Activated T-cell treated with anti-CD3 and anti-CD28 coated beads for 1 hour (primary cell): ENCODE measurements around the gene ISL1.

Experiments
- DNase-seq: peaks from one replicate; pipeline ENCODE4 v3.0.0-alpha.2; 2020; ENCODE audit warnings: low read depth

Gene ISL1

DNA sequence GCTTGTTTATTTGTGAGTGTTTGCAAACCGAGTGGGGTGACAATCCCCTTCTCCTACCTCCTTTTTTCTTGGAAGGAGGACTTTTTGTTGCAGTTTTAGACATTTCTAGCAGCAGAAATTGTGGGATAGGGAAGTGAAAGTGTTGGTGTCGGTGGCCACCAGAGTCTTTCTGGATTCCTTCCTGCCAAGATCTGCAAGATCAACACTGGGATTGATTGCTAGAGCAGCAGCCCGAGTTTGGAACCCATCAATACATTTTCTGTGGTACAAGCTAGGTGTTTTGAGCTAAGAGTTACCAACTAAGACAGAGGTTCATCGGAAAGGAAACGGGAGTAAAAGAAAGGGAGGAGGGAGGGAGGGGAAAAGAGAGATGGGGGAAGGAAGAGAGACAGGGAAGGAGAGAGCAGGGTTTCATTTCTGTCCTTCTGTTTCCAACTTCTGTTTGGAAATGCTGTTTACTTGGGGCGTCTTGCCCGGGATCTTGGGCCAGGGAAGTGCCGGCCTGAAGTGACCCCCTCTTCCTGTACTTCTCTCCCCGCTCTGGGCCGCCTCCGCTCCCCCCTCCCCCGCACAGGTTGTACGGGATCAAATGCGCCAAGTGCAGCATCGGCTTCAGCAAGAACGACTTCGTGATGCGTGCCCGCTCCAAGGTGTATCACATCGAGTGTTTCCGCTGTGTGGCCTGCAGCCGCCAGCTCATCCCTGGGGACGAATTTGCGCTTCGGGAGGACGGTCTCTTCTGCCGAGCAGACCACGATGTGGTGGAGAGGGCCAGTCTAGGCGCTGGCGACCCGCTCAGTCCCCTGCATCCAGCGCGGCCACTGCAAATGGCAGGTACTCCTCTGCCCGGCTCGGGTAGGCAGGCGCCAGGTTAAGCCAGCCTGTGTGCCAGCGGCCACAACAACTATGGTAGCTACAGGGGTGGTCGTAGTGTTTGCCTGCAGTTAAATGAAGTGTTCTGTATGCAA lies 4.0 kb downstream of the ISL1 start:
- no peak for DNase-seq

DNA sequence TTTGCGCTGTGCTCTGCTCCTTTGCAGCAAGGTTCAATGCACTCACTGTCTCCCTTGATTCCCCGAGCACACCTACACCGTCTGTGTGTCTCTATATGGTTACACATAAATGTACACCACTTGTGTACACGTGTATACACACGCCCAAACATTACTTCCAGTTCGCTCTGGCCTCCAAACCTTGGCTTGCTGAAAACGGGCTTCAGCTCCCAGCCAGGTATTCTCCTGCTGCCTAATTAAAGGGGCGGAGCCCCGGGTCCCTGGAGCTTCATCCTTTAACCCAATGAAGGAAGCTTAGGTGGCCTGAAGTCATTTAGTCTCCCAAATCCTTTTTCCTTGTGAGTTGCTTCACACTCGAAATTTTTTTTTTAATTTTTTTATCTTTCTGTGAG lies 4.6 kb downstream of the ISL1 start:
- DNase-seq = no peak

DNA sequence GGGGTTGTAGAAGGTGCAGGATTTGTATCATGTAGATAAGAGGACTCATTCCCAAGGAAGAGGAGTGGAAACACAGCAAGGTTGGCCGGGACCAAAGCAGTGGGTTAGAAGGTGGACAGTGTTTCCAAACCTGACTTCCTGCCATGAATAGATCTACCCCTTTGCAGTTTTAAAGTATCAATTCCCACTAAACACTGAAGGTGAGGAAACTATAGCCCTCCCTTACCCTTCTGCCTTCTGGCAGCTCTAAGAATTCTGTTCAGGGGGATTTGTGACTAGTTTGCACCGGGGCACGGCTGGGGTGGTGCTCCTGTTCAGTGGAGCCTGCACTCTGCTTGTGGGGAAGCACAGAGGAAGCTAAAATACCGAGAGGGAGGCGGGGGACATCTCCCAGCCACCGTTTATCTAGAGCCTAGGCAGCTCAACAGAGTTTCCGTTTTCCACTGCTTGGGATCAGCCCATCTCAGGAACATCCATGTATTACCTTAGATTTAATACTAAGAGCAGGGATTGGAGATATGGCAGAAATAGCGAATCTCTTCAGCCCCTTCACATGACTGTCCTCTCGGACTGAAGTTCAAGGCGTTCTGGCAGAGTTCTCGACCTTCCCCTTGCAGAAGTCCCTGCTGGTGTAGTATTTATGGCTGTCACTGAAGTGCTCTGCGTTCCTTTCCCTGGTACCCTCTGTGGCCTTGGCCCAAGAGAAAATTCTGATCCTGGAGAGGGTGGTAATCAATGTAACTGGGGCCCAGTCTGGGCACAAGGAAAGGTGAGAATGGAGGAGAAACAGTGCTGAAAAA lies 5.4 kb downstream of the ISL1 start:
- DNase-seq = no peak

DNA sequence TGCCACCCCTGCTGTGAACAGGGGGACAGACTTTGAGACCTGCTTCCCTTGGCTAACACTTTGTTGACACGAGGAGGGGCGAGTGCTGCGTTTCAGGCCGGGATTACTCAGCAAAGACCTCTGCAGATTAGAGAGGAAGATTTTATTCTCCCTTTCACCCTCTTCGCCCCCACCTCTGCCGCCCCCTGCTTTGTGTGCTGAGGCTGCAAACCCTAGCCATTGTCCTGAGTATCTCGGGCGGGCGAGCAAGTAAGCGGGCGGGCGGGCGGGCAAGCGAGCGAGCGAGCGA lies 6.0 kb downstream of the ISL1 start:
- DNase-seq = no peak

DNA sequence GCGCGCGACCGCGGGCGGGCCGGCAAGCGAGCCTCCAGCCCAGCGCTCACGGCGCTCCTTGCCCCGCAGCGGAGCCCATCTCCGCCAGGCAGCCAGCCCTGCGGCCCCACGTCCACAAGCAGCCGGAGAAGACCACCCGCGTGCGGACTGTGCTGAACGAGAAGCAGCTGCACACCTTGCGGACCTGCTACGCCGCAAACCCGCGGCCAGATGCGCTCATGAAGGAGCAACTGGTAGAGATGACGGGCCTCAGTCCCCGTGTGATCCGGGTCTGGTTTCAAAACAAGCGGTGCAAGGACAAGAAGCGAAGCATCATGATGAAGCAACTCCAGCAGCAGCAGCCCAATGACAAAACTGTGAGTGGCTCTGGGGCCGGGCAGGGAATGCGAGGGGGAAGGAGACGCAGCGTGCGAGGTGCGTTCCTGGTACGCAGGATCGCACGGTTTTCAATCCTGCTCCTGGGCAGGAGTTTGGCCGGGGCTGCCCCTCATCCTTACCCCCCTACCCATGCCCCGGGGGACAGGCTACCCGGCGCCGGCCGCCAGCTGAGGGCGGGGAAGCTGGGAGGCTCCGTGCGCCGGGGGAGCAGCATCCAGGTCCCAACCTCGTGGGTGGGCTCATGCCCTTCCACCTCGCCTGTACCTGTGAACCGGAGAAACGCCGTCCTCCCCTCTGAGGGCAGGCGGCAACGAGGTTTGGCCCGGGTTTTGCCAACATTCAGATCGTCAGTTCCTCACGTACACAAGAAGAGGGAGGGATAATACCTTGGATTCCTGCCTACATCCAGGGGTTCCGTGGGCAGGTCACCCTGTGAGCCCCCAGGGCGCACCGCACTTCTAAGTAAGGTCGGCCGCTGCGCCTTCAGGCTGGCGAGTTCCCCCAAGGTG lies 6.6 kb downstream of the ISL1 start:
- DNase-seq = no peak

DNA sequence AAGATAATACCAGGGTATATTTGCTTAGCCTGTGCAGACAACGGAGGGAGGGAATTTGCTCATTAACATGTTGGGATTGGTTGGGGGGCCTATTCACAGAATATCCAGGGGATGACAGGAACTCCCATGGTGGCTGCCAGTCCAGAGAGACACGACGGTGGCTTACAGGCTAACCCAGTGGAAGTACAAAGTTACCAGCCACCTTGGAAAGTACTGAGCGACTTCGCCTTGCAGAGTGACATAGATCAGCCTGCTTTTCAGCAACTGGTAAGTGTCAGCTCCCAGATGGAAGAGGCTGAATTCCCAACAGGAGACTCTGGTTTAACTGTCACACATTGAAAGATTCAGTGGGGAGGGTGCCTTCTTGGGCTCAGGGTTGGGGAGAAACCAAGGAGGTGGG lies 7.9 kb downstream of the ISL1 start:
- DNase-seq = no peak

DNA sequence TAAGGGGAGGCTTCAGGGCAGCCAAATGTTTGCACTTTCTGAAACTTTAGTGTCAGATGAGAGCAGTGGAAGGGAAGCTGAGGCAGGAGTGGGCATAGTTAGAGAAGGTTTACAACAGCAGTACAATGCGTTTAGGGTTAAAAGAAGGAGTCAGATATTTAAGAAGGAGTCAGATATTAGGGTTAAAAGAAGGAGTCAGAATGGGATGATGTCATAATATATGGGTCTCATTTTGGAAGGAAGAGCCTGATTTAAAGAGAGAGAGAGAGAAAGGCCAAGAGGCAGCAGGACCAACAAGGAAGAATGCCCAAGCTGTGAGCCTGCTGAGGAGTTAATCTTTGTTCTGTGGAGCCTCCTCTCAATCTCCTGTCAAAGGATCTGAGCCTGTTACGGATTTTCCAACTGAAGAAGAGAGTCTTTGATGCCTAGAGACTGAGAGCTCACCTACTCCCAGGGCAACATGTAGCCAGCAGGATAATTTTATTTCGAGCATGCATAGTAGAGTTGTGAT lies 9.5 kb downstream of the ISL1 start:
- DNase-seq = no peak

DNA sequence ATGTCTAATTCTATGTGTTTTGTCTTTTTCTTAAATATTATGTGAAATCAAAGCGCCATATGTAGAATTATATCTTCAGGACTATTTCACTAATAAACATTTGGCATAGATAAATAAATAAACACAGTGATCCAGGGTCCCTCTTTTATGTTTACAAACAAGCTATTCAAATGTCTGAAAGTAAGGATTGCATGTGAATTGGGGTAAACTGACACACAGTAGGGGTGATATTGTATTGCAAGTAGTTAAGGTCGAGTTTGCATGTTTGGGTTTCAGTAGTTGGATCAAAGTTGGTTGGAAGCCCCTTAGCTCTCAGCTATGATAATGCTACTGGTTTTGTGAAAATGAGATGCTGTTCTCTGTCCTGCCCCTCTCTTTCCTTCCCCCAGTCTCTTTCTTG lies 11.4 kb downstream of the ISL1 start:
- no peak for DNase-seq

DNA sequence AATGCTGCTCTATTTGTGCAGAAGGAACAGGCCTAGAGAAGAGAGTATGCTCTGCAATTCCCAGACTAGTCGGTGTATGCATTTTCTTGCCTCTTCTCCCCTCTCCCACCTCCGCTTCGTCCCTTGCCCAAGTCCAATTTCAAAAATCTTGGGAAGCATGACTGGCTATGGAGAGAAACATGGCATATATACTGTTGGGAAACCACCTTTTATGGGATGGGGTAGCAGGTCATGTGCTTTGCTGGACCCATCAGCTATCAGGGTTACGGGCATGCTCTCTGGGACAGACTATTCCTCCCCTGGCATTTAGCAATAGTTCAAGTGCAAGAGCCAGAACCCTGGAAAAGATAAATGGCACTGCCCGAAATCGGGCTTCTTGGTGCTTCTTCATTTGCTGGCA lies 12.0 kb downstream of the ISL1 start:
- DNase-seq = no peak

DNA sequence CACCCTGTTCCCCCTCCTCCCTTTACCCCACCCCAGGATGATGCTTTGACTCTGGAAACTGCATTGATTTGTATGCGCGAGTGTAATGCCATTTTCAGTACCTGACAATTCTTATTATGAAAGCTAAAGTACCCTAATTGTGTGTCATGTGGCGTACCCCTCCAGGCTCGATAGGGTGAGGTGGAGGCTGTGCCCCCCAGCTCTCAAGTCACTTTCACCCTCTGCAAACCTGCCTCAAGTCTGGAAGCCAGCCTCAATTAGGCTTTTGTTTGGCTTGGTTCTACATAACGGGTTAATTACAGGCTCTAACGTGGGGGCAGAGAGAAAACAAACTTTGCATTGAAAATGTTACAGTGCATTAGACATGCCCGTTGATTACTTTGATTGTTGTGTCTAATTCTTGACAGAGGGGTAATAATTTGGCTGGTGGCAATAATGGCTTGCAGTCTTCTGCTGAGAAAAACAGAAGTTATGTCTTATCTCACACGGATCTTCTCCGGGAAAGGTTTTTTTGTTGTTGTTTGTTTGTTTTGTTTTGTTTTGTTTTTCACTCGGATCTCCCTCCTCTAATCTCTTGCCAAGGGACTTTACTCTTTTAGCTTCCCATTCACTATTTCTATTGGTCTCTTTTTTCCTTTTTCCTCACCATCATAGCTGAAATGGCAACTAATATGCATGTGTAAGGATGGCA lies 12.6 kb downstream of the ISL1 start:
- no peak for DNase-seq

DNA sequence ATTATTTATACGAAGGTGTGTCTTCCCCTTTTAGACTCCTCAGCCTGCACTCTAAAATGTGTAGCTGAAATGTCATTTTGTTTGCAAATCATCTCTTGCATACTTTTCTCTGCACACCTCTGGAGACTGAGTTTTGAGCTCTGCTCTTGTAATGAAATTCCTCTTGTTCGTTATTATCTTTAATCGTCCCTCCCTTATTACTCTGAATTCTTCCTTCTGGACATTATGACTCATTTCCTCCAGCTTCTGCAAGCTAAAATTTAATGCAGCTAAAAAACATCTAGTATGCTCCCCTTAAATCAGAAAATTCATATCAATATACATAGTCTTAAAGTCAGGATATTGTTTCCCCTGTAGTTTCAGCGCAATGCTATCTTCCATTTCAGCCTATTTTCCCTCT lies 13.5 kb downstream of the ISL1 start:
- DNase-seq = no peak

DNA sequence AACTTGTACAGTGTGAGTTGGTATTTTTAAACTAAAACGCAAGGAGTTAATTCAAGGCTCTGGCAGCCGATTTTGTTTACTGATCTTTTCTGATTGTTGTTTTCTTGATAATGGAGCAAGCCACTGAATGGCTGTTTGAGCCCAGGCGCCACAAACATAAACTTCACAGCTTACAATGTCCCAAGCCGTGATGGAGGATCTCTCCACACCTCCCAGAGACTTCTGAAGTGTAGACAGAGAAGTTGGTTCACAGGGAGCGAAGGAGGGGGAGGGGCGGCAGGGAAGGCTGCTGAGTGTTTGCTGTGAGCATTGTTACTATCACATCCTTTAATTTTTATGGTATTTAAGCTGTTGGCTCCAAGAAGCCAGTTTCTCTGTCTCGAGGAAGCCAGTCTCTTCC lies 14.7 kb downstream of the ISL1 start:
- no peak for DNase-seq

DNA sequence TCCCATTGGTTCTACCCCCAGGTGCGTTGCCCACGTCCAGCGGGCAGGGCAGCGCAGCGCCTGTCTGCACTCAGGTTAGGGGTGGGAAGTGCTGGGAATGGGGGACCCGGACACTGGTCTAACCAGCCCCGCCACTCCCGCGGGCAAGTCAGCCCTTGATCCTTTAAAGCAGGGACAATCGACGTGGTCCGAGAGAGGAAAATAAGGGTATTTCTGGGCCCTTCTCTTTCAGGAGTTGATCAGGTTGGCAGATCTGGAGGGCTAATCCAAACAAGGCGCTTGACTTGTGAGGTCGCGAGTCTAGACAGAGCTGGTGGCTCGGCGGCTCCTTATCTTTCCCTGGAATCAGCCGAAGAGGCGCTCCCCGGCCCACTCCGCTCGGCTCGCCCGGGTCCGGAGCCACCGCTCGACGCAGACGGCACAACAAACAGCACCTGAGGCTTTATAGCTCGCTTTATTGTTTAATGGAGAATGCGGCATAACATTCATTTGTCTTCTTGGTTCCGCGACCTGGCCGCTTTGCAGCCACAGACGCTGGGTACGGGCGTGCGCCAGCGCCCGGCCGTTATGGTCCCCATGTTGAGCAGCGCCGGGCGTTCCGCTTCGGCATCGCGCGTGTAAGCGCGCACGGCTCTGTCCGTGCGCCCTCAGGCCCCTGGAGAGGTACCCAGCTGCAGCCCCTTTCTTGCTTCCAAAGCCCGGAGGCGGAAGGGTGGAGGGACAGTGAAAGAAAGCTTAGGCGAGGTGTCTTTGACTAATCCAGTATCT lies 15.8 kb downstream of the ISL1 start:
- no peak for DNase-seq

DNA sequence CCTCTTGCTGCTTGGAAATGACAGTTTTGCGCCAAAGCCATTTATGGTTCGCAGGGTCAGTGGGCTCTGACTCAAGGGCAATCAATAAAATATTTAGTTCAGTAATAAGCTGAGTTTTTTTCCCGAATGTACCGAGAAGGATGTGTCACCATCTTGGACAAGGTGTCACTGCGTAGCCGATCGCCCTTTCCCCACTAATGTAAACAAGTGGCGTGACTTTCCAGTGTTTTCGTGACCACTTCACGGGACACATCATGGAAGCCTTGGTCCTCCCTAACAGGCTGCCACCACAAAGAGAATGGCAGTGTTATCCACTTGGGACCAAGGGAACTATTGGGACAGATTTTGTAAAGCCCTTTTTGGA lies 16.4 kb downstream of the ISL1 start:
- DNase-seq = no peak

DNA sequence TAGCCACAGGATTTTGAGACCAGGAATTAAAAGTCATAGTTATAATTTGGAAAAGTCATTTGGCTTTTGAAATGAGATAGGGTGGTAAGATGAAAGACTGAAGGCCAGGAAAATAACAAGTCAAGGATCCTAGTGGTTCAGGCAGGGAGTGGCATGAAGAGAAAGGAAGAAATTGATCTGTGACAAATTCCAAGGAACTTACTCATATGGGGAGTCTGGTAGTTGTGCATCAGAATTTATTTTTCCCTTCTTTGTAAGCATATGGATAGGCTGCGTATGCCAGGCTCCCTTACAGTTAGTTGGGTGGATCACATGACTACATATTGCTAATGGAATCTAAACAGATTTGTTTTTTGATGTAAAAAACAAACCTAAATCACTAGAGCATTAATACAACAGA lies 21.0 kb downstream of the ISL1 start:
- no peak for DNase-seq

DNA sequence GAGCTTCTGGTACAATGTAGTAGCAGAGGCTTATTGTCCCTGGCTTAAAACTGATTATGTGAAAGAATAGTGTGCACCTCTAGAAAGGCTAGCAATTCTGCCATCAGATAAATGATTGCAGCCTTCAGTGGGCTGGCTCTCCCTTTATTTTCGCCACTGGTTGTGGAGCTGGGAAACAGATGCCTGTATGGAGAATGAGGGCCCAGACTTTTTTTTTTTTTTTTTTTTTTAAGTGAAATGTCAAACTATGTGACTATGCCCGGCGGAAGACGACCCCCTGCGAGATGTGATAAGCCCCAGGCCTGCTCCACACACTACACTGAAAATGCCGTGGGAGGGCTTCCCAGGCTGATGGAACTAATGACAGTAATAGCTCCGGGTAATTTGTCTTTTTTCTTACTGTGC lies 28.7 kb downstream of the ISL1 start:
- DNase-seq = no peak

DNA sequence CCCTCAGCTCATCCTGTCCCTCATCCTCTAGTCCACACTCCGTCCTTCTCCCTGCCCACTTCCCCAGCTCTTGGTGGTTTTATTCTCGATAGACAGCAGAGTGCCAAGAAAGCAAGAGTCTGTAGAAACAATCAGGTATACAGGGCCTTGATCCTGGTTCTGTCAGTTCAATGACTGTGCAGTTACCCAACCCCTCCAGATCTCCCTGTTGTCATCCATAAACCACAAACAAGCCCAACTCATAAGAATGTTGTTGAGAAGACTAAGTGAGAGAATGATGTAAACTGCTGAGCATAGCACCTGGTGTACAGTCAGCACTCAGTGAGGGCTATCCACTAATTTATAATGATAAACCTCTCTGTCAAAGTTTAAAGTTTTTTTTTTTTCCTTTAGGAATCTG lies 31.3 kb downstream of the ISL1 start:
- DNase-seq = no peak

DNA sequence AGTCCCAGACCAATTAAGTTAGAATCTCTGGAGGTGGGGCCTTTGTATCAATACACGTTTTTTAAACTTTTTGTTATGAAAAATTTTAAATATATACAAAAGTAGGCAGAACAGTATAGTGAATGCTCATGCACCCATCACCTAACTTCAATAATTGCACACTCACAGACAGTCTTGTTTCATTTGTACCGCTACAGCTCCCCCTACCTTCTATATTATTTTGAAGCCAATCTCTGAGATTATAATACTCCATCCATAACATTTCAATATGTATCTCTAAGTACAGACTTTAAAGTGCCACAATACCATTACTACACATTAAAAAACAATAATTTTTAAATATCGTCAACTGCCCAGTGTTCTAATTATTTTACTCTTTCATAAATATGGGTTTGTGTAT lies 32.9 kb downstream of the ISL1 start:
- no peak for DNase-seq

DNA sequence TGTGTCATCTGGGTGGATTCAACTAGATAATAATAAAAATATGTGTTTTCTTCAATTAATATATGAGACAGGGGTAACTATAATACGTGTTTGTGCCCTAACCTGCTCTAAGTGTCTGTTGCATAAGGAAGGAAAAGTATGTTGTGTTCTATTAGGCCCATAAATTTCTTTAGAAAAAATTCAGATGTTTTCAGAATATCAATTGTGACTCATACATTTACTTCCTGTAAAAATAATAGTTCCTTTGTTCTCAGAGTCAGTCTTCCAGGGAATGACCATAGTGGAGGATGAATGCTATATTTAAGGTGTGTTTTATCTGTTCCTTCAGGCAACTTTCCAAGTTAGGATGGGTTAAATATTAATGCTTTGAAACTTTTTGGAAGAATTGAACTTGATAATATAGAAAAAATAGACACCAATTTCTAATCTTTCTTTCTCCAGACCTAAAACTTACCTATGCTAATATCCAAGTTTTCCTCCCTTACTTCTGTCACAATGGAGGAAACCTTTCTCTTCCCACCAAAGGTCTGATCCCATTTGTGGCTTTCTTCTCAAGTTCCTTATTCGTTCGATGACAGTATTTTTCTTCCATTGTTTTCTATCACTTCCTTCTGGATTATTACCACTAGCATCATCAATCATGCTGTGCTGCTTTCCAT lies 49.9 kb downstream of the ISL1 start:
- no peak for DNase-seq

DNA sequence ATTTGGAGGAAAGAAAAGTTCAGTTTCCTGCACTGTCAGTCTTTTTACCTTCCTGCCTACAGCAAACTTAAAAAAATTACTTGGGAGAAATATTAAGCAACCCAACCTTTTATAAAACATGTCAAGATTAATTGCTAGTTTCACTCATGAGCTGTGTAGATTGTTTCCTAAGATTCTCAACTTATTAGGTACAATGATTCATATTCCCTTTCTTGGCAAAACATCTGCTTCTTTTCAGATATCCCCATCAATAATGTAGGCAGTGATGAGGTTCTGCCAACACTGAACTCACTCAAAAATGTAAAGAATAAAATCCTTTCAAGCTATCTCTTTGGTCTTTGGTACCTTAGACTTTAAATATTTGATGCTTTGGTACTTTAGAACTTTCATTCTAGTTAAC lies 56.0 kb downstream of the ISL1 start:
- DNase-seq = no peak
